ENCODE data around the gene DLAT. TPM values are rescaled to one million over a fixed set of nuclear protein-coding genes. Genes with fewer than 3 reads are reported as not detected.

The DLAT gene
- total RNA-seq, 1 donor from 2014 or later: 16.6 TPM

Other genes with a start within 250 kb of the DLAT start
- gene ALG9, start 153.8 kb upstream of the DLAT start, total RNA-seq (ENCODE audit: insufficient read depth, low replicate concordance): 54.7 TPM
- 0.48 TPM for gene FDXACB1, start 146.2 kb upstream of the DLAT start, total RNA-seq (ENCODE audit: insufficient read depth, low replicate concordance)
- gene CFAP68, start 145.9 kb upstream of the DLAT start, total RNA-seq (ENCODE audit: insufficient read depth, low replicate concordance): 35.2 TPM
- 55.6 TPM for gene CRYAB, start 113.6 kb upstream of the DLAT start, total RNA-seq (ENCODE audit: insufficient read depth, low replicate concordance)
- not detected for gene HSPB2, start 112.7 kb upstream of the DLAT start, total RNA-seq (ENCODE audit: insufficient read depth, low replicate concordance)
- 1.9 TPM for gene C11orf52, start 106.5 kb upstream of the DLAT start, total RNA-seq (ENCODE audit: insufficient read depth, low replicate concordance)
- 79.0 TPM for gene DIXDC1, start 88.1 kb upstream of the DLAT start, total RNA-seq (ENCODE audit: insufficient read depth, low replicate concordance)
- gene PIH1D2, start 48.6 kb downstream of the DLAT start, total RNA-seq (ENCODE audit: insufficient read depth, low replicate concordance): not detected
- 18.3 TPM for gene NKAPD1, start 48.9 kb downstream of the DLAT start, total RNA-seq (ENCODE audit: insufficient read depth, low replicate concordance)
- 37.3 TPM for gene TIMM8B, start 61.3 kb downstream of the DLAT start, total RNA-seq (ENCODE audit: insufficient read depth, low replicate concordance)
- 110 TPM for gene SDHD, start 61.5 kb downstream of the DLAT start, total RNA-seq (ENCODE audit: insufficient read depth, low replicate concordance)
- gene IL18, start 138.7 kb downstream of the DLAT start, total RNA-seq (ENCODE audit: insufficient read depth, low replicate concordance): 16.9 TPM
- 3.1 TPM for gene TEX12, start 142.0 kb downstream of the DLAT start, total RNA-seq (ENCODE audit: insufficient read depth, low replicate concordance)
- 22.1 TPM for gene BCO2, start 150.1 kb downstream of the DLAT start, total RNA-seq (ENCODE audit: insufficient read depth, low replicate concordance)
- 60.7 TPM for gene PTS, start 201.0 kb downstream of the DLAT start, total RNA-seq (ENCODE audit: insufficient read depth, low replicate concordance)
- gene PLET1, start 235.5 kb downstream of the DLAT start, total RNA-seq (ENCODE audit: insufficient read depth, low replicate concordance): not detected

Data from umbilical cord (tissue), 1 donor.